Loucy (cell line): Measurements from ENCODE around the gene EFCC1.

ENCODE experiments used
- H2AFZ ChIP-seq: fragments of 200-600 bp; sonication (generic); 2 replicates; pipeline ENCODE4 v1.6.0; 2016; ENCODE audit warnings: antibody characterized with exemption, mild to moderate bottlenecking, low read length, moderate library complexity
- H3F3A ChIP-seq: fragments of 200-600 bp; 2 replicates; pipeline ENCODE4 v1.6.0; 2016; ENCODE audit warnings: antibody characterized with exemption, low read depth, mild to moderate bottlenecking
- H3K27me3 ChIP-seq: fragments of 200-600 bp; sonication (generic); 2 replicates; pipeline ENCODE4 v1.6.1; 2014; ENCODE audit warnings: low read length, mild to moderate bottlenecking; ENCODE audit not compliant: insufficient read depth, poor library complexity, severe bottlenecking
- H3K36me3 ChIP-seq: fragments of 200-600 bp; sonication (generic); 2 replicates; pipeline ENCODE4 v1.6.1; 2016; ENCODE audit warnings: low read length; ENCODE audit not compliant: insufficient read depth
- H3K4me1 ChIP-seq: fragments of 200-600 bp; sonication (generic); 2 replicates; pipeline ENCODE4 v1.5.1; 2014; ENCODE audit warnings: low read length, mild to moderate bottlenecking; ENCODE audit not compliant: insufficient read depth, poor library complexity, severe bottlenecking
- H3K4me2 ChIP-seq: fragments of 200-600 bp; sonication (generic); 2 replicates; pipeline ENCODE4 v1.6.0; 2014; ENCODE audit warnings: antibody characterized with exemption, low read length, low read depth, mild to moderate bottlenecking; ENCODE audit not compliant: poor library complexity, severe bottlenecking
- H3K4me3 ChIP-seq: fragments of 200-600 bp; sonication (generic); 2 replicates; pipeline ENCODE4 v1.5.1; 2014; ENCODE audit warnings: low read length, mild to moderate bottlenecking, mixed read lengths; ENCODE audit not compliant: poor library complexity, severe bottlenecking
- H3K79me2 ChIP-seq: fragments of 200-600 bp; sonication (generic); 2 replicates; pipeline ENCODE4 v1.6.1; 2014; ENCODE audit warnings: low read length; ENCODE audit not compliant: insufficient read depth
- H3K9ac ChIP-seq: fragments of 200-600 bp; sonication (generic); 2 replicates; pipeline ENCODE4 v1.6.0; 2014; ENCODE audit warnings: mild to moderate bottlenecking, low read depth, low read length, moderate library complexity; ENCODE audit not compliant: poor library complexity, severe bottlenecking
- H3K9me2 ChIP-seq: fragments of 200-600 bp; sonication (generic); replicated peaks from 2 replicates; pipeline ENCODE4 v1.6.1; 2016; ENCODE audit warnings: low read depth, low read length, mixed read lengths
- H3K9me3 ChIP-seq: fragments of 200-600 bp; sonication (generic); 2 replicates; pipeline ENCODE4 v1.6.1; 2014; ENCODE audit warnings: mild to moderate bottlenecking, antibody characterized with exemption, low read length, low read depth; ENCODE audit not compliant: insufficient read depth
- H4K20me1 ChIP-seq: fragments of 200-600 bp; sonication (generic); 2 replicates; pipeline ENCODE4 v1.6.0; 2014; ENCODE audit warnings: antibody characterized with exemption, low read length, mild to moderate bottlenecking; ENCODE audit not compliant: insufficient read depth, poor library complexity, severe bottlenecking
- EZH2phosphoT487 ChIP-seq: fragments of 200-600 bp; IDR thresholded peaks from 2 replicates; pipeline ENCODE4 v1.6.1; 2018; ENCODE audit warnings: antibody characterized with exemption, mild to moderate bottlenecking, moderate library complexity, borderline replicate concordance
- TF ChIP-seq, protein P1 (sequence below): fragments of 200-600 bp; sonication (generic); conservative IDR thresholded peaks from 2 replicates; pipeline ENCODE4 v1.5.1; 2014; ENCODE audit warnings: mild to moderate bottlenecking, antibody characterized with exemption, low read length

The EFCC1 gene

GRCh38 chr3:129020691-129021090 lies 19.6 kb downstream of the EFCC1 start:
- TF ChIP-seq, protein P1, sequence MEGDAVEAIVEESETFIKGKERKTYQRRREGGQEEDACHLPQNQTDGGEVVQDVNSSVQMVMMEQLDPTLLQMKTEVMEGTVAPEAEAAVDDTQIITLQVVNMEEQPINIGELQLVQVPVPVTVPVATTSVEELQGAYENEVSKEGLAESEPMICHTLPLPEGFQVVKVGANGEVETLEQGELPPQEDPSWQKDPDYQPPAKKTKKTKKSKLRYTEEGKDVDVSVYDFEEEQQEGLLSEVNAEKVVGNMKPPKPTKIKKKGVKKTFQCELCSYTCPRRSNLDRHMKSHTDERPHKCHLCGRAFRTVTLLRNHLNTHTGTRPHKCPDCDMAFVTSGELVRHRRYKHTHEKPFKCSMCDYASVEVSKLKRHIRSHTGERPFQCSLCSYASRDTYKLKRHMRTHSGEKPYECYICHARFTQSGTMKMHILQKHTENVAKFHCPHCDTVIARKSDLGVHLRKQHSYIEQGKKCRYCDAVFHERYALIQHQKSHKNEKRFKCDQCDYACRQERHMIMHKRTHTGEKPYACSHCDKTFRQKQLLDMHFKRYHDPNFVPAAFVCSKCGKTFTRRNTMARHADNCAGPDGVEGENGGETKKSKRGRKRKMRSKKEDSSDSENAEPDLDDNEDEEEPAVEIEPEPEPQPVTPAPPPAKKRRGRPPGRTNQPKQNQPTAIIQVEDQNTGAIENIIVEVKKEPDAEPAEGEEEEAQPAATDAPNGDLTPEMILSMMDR: no peak
- no peak for TF ChIP-seq EZH2phosphoT487
- H4K20me1 ChIP-seq: no peaks in the 10 kb centered on the region
- no peaks in the 10 kb centered on the region for H3K27me3 ChIP-seq
- no peak overlapping the region for H2AFZ ChIP-seq
- H3F3A ChIP-seq: peaks cover 11% of the 10 kb centered on the region; the same call in 1 of the 2 replicates
- H3K4me2 ChIP-seq: no peak overlapping the region
- H3K79me2 ChIP-seq: peaks cover 5% of the 10 kb centered on the region; the same call in 1 of the 2 replicates
- H3K36me3 ChIP-seq: no peaks in the 10 kb centered on the region
- H3K4me1 ChIP-seq: peaks cover 26% of the 10 kb centered on the region
- H3K9me2 ChIP-seq: no peaks in the 10 kb centered on the region
- H3K9ac ChIP-seq: no peak overlapping the region
- no peaks in the 10 kb centered on the region for H3K9me3 ChIP-seq
- H3K4me3 ChIP-seq: no peak overlapping the region

DNA sequence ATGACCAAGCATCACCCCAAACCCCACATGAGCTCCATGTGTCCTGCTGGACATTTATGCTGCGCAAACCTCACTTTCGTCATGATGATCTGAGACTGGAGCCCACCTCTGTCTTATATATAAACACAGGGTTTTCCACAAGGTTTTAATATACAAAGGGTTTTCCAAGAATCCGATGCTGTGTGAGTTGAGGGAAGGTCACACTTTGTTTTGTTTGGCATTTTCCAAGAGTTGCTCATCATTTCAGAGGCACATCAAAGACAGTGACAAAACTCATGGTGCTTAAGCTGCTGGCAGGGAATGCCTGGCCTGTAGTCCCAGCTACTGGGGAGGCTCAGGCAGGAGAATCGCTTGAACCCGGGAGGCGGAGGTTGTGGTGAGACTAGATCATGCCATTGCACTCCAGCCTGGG lies 20.0 kb downstream of the EFCC1 start:
- H3K9me3 ChIP-seq: no peaks in the 10 kb centered on the region

GRCh38 chr3:129022114-129023007 lies 21.3 kb downstream of the EFCC1 start:
- no peak overlapping the region for H3K9ac ChIP-seq
- H3K27me3 ChIP-seq: no peaks in the 10 kb centered on the region
- H3F3A ChIP-seq: no peaks in the 10 kb centered on the region
- no peaks in the 10 kb centered on the region for H4K20me1 ChIP-seq
- H3K4me1 ChIP-seq: peaks cover 22% of the 10 kb centered on the region
- no peak overlapping the region for H3K4me3 ChIP-seq
- no peak overlapping the region for H2AFZ ChIP-seq
- no peaks in the 10 kb centered on the region for H3K9me2 ChIP-seq
- no peaks in the 10 kb centered on the region for H3K9me3 ChIP-seq
- H3K4me2 ChIP-seq: no peak overlapping the region
- peaks cover 13% of the 10 kb centered on the region; the same call in 1 of the 2 replicates for H3K79me2 ChIP-seq
- no peaks in the 10 kb centered on the region for H3K36me3 ChIP-seq
- TF ChIP-seq, protein P1: no peak
- no peak for TF ChIP-seq EZH2phosphoT487

More for the DNA sequence above, 20.0 kb downstream of the EFCC1 start:
- peaks cover 9% of the 10 kb centered on the region; the same call in 1 of the 2 replicates for H3K79me2 ChIP-seq
- no peak overlapping the region for H3K4me2 ChIP-seq
- TF ChIP-seq, protein P1: no peak
- no peak for TF ChIP-seq EZH2phosphoT487
- no peaks in the 10 kb centered on the region for H3K9me2 ChIP-seq
- no peak overlapping the region for H3K4me3 ChIP-seq
- H3F3A ChIP-seq: peaks cover 6% of the 10 kb centered on the region; the same call in 1 of the 2 replicates
- H3K4me1 ChIP-seq: peaks cover 26% of the 10 kb centered on the region
- no peaks in the 10 kb centered on the region for H4K20me1 ChIP-seq
- no peak overlapping the region for H3K9ac ChIP-seq
- H3K27me3 ChIP-seq: no peaks in the 10 kb centered on the region
- no peak overlapping the region for H2AFZ ChIP-seq
- no peaks in the 10 kb centered on the region for H3K36me3 ChIP-seq
